Endothelial cell of umbilical vein (primary cell): Measurements from ENCODE around the gene ETS2. TPM values are rescaled to one million over a fixed set of nuclear protein-coding genes. Genes with fewer than 3 reads are reported as not detected.

ENCODE experiments used
- BruUV-seq: library from RNA; stranded (reverse); fragments of 400-500 nt; replicated peaks from 2 replicates; lab custom pipeline; 2021; lab: Mats Ljungman, UMichigan
- CTCF ChIA-PET: fragments of 300-600, 350-600 bp; sonication (Branson Sonifier 250); formaldehyde crosslinking; loops from one replicate; lab custom pipeline; 2021; ENCODE audit warnings: antibody characterized with exemption, inconsistent platforms; lab: Charles Lee
- POLR2A ChIA-PET: fragments of 300-600, 350-600 bp; sonication (Branson Sonifier 250); formaldehyde crosslinking; loops from one replicate; lab custom pipeline; 2021; ENCODE audit warnings: antibody characterized with exemption, inconsistent platforms; lab: Charles Lee
- DNase-seq: peaks from one replicate; pipeline ENCODE4 v3.0.0-alpha.2; 2011; ENCODE audit warnings: low read depth, low spot score
- FAIRE-seq: peaks from 2 replicates; lab custom pipeline; 2011; peaks lifted over from hg19 to GRCh38; lab: Jason Lieb, UNC
- H2AFZ ChIP-seq: 2 replicates; pipeline ENCODE4 v1.6.0; 2012; ENCODE audit warnings: low read depth, low read length, control low read depth, inconsistent platforms
- H3K27ac ChIP-seq: 2 replicates; pipeline ENCODE4 v1.5.1; 2011; ENCODE audit warnings: low read depth, mild to moderate bottlenecking, control low read depth, low read length, moderate library complexity; ENCODE audit not compliant: insufficient read depth
- H3K27me3 ChIP-seq, 2 experiments: 2 replicates each; pipeline versions ENCODE4 v1.6.0 to v1.6.1; 2011; ENCODE audit warnings: low read length in 2 of 2, mixed read lengths in 1 of 2; ENCODE audit not compliant: control insufficient read depth in 2 of 2, insufficient read depth in 2 of 2
- H3K36me3 ChIP-seq, 2 experiments: 2 replicates in 1 of 2; 3 replicates in 1 of 2; pipeline ENCODE4 v1.5.1; 2011; ENCODE audit warnings: low read length in 2 of 2, mild to moderate bottlenecking in 1 of 2, moderate library complexity in 1 of 2; ENCODE audit not compliant: control insufficient read depth in 2 of 2, insufficient read depth in 2 of 2; ENCODE audit errors: extremely low read depth in 1 of 2
- H3K4me1 ChIP-seq: 3 replicates; pipeline ENCODE4 v1.5.1; 2011; ENCODE audit warnings: mild to moderate bottlenecking, low read length; ENCODE audit not compliant: control insufficient read depth, insufficient read depth; ENCODE audit errors: extremely low read depth
- H3K4me2 ChIP-seq: 2 replicates; pipeline ENCODE4 v1.6.1; 2011; ENCODE audit warnings: low read length, control low read depth, mixed read lengths; ENCODE audit not compliant: insufficient read depth
- H3K4me3 ChIP-seq, 3 experiments: fragments of 200-600 bp in 1 of 3; sonication (generic), shearing (Covaris generic) in 1 of 3; replicated peaks in 1 of 3; 2 replicates each; pipeline ENCODE4 v1.5.1; 2011 to 2016; ENCODE audit warnings: control low read depth in 3 of 3, low read length in 3 of 3, mild to moderate bottlenecking in 2 of 3, inconsistent platforms in 1 of 3, low read depth in 1 of 3, moderate library complexity in 1 of 3; ENCODE audit not compliant: insufficient read depth in 1 of 3
- H3K79me2 ChIP-seq: 2 replicates; pipeline ENCODE4 v1.6.0; 2012; ENCODE audit warnings: low read length, inconsistent platforms; ENCODE audit not compliant: control insufficient read depth, insufficient read depth
- H3K9ac ChIP-seq: replicated peaks from 2 replicates; pipeline ENCODE3; 2011; ENCODE audit warnings: low read length, control low read depth; ENCODE audit not compliant: insufficient read depth; ENCODE audit errors: extremely low read depth
- H3K9me1 ChIP-seq: replicated peaks from 3 replicates; pipeline ENCODE4 v1.6.0; 2011; ENCODE audit warnings: mild to moderate bottlenecking, low read length; ENCODE audit not compliant: control insufficient read depth, insufficient read depth; ENCODE audit errors: extremely low read depth
- H3K9me3 ChIP-seq: replicated peaks from 2 replicates; pipeline ENCODE4 v1.5.1; 2012; ENCODE audit warnings: low read length, inconsistent platforms; ENCODE audit not compliant: control insufficient read depth, insufficient read depth
- H4K20me1 ChIP-seq: replicated peaks from 2 replicates; pipeline ENCODE3; 2011; ENCODE audit warnings: mild to moderate bottlenecking, low read length; ENCODE audit not compliant: control insufficient read depth, insufficient read depth; ENCODE audit errors: extremely low read depth
- CTCF ChIP-seq, 2 donors: IDR thresholded peaks; 1 replicate in 1 of 2; 2 replicates in 1 of 2; pipeline ENCODE4 v1.5.1; 2011; ENCODE audit warnings: low read length in 2 of 2, mild to moderate bottlenecking in 2 of 2, moderate library complexity in 2 of 2, control low read depth in 1 of 2, inconsistent platforms in 1 of 2, low read depth in 1 of 2; ENCODE audit not compliant: insufficient read depth in 1 of 2; ENCODE audit errors: extremely low read depth in 1 of 2
- EZH2 ChIP-seq: IDR thresholded peaks from 2 replicates; pipeline ENCODE4 v1.6.1; 2012; ENCODE audit warnings: borderline replicate concordance, low read depth, mild to moderate bottlenecking, moderate library complexity, low read length, inconsistent platforms; ENCODE audit not compliant: severe bottlenecking
- FOS ChIP-seq: IDR thresholded peaks from 2 replicates; pipeline ENCODE4 v1.6.1; 2011; ENCODE audit warnings: mild to moderate bottlenecking, low read length, moderate library complexity, borderline replicate concordance; ENCODE audit not compliant: insufficient read depth
- GATA2 ChIP-seq: IDR thresholded peaks from 2 replicates; pipeline ENCODE4 v1.7.0; 2011; ENCODE audit warnings: low read depth, mild to moderate bottlenecking, moderate library complexity, mixed read lengths, low read length; ENCODE audit not compliant: insufficient read length, insufficient read depth
- JUN ChIP-seq: IDR thresholded peaks from 2 replicates; pipeline ENCODE4 v1.6.1; 2011; ENCODE audit warnings: borderline replicate concordance, low read depth; ENCODE audit not compliant: insufficient read length, insufficient read depth
- MAX ChIP-seq: IDR thresholded peaks from 2 replicates; pipeline ENCODE4 v1.6.1; 2011; ENCODE audit not compliant: insufficient read depth, insufficient read length
- MYC ChIP-seq: IDR thresholded peaks from one replicate; pipeline ENCODE4 v1.6.1; 2011; ENCODE audit warnings: mild to moderate bottlenecking, low read depth, low read length
- POLR2A ChIP-seq: IDR thresholded peaks from 2 replicates; pipeline ENCODE4 v1.6.1; 2012; ENCODE audit warnings: low read depth, mild to moderate bottlenecking, control low read depth, low read length
- POLR2AphosphoS5 ChIP-seq: IDR thresholded peaks from 2 replicates; pipeline ENCODE4 v1.6.1; 2012; ENCODE audit warnings: low read depth, mild to moderate bottlenecking, control low read depth, low read length, moderate library complexity; ENCODE audit not compliant: insufficient read depth
- dilution Hi-C: fragments of 300-500 bp; cut with MboI; formaldehyde crosslinking; loops from one replicate; pipeline ENCODE4 v1.15.0; 2019; ENCODE audit warnings: low sequenced_read_pairs; ENCODE audit not compliant: extremely low pct_ligation_motif_present
- intact Hi-C: fragments of 100-400 bp; cut with micrococcal nuclease; formaldehyde crosslinking; loops from one replicate; pipeline ENCODE4 v1.10.0; 2022
- polyA plus RNA-seq, 4 experiments: library from polyadenylated mRNA; depleted of rRNA in 3 of 4; stranded (reverse) in 3 of 4; unstranded in 1 of 4; fragments of >200 nt; gene quantifications; 2 replicates each; pipeline versions ENCODE4 v1.2.1 to v1.2.3, GENCODE V29; 2011 to 2012; ENCODE audit warnings: missing spikeins in 1 of 4
- total RNA-seq: library from RNA; stranded (reverse); gene quantifications from 2 replicates; pipeline ENCODE4 v1.2.3, GENCODE V29; 2021

ETS2 gene
- total and polyA plus RNA-seq, 2 donors (not counting 3 experiments of a cell fraction or from before 2014, with no cell fraction given): 16.3 to 54.5 TPM

- intact Hi-C loops (no loop called here), dilution Hi-C loops (no loop called here)
- no peak overlapping the region for H3K9ac ChIP-seq
- no peaks in the 10 kb centered on the region for H4K20me1 ChIP-seq
- H3K79me2 ChIP-seq: no peaks in the 10 kb centered on the region
- no peak overlapping the region for H3K4me2 ChIP-seq
- DNase-seq: peak; percentile 21
- TF ChIP-seq FOS: no peak
- TF ChIP-seq POLR2AphosphoS5: no peak
- TF ChIP-seq POLR2A: no peak
- no peak for TF ChIP-seq GATA2
- no peak for TF ChIP-seq EZH2
- no peak for TF ChIP-seq JUN
- no peak for TF ChIP-seq MAX
- no peak for TF ChIP-seq MYC
- no peak for TF ChIP-seq CTCF (IDR thresholded peaks at IDR 0.05; ENCODE audit: extremely low read depth in 1 of 2, insufficient read depth in 1 of 2, low read depth in 1 of 2, low read length in 2 of 2)
- FAIRE-seq: peak; percentile 12
- H3K4me3 ChIP-seq: no peak overlapping the region
- H3K27ac ChIP-seq: no peak overlapping the region
- no peaks in the 10 kb centered on the region for H3K27me3 ChIP-seq
- BruUV-seq: no TSS peak
- no peak overlapping the region for H2AFZ ChIP-seq
- H3K9me3 ChIP-seq: no peaks in the 10 kb centered on the region
- CTCF ChIA-PET: interaction anchor here (1.0 kb wide), 1 partner anchor 19 kb away, joined by 4 read pairs; no protein-coding TSS in a partner anchor
- no peaks in the 10 kb centered on the region for H3K36me3 ChIP-seq
- H3K4me1 ChIP-seq: no peaks in the 10 kb centered on the region
- H3K9me1 ChIP-seq: no peaks in the 10 kb centered on the region
- POLR2A ChIA-PET: no interaction called here
Measured at GRCh38 chr21:38788275-38788905, 17.3 kb upstream of the ETS2 start.
